ENCODE results near the gene ZNF24.

ZNF24 gene

GRCh38 chr18:35386600-35387100, 42.4 kb upstream of the ZNF24 start:
- no peak for DNase-seq (ENCODE audit: insufficient read length, low spot score)
- TF ChIP-seq CTCF (IDR thresholded peaks at IDR 0.05; ENCODE audit: insufficient read depth, missing control alignments), result peak; percentile 82
- FAIRE-seq, result peak; percentile 75

- no peak for TF ChIP-seq CTCF (IDR thresholded peaks at IDR 0.05; ENCODE audit: insufficient read depth, missing control alignments)
- FAIRE-seq (no peak), DNase-seq (ENCODE audit: insufficient read length, low spot score) (no peak)
These were observed 38.9 kb upstream of the ZNF24 start for GRCh38 chr18:35383136-35383535.

GRCh38 chr18:35379421-35379820, 35.2 kb upstream of the ZNF24 start:
- no peak for FAIRE-seq
- TF ChIP-seq CTCF (IDR thresholded peaks at IDR 0.05; ENCODE audit: insufficient read depth, missing control alignments), result no peak
- no peak for DNase-seq (ENCODE audit: insufficient read length, low spot score)

- no peak for FAIRE-seq
- no peak for DNase-seq (ENCODE audit: insufficient read length, low spot score)
- TF ChIP-seq CTCF (IDR thresholded peaks at IDR 0.05; ENCODE audit: insufficient read depth, missing control alignments), result no peak
These were observed 34.3 kb upstream of the ZNF24 start for GRCh38 chr18:35378574-35378896.

- no peak for FAIRE-seq
These were observed 33.8 kb upstream of the ZNF24 start for GRCh38 chr18:35377875-35378573.

GRCh38 chr18:35376742-35377695, 32.8 kb upstream of the ZNF24 start, which contains the start of gene ZNF396:
TSS of gene ZNF396 (minus strand) at chr18:35377337. CDS start at chr18:35374292, 3,045 bp downstream.
- no peak for TF ChIP-seq CTCF (IDR thresholded peaks at IDR 0.05; ENCODE audit: insufficient read depth, missing control alignments)
- DNase-seq (ENCODE audit: insufficient read length, low spot score) (peak; percentile 80), FAIRE-seq (no peak)

More at GRCh38 chr18:35377875-35378573, 33.8 kb upstream of the ZNF24 start:
- no peak for TF ChIP-seq CTCF (IDR thresholded peaks at IDR 0.05; ENCODE audit: insufficient read depth, missing control alignments)
- no peak for DNase-seq (ENCODE audit: insufficient read length, low spot score)

Measured in D721Med (cell line).